ENCODE results near the gene TUBGCP6.
"Not testable (repeated sequence)": the region's sequence is repeated elsewhere in the genome, so short reads cannot be mapped to it uniquely, and the experiment has no call there.

Gene TUBGCP6

GRCh38 chr22:50177537-50178470 is 67.0 kb downstream of the TUBGCP6 start:
- DNase-seq = no peak

GRCh38 chr22:50176850-50177536 is 67.8 kb downstream of the TUBGCP6 start:
- no peak for DNase-seq

- DNase-seq = no peak
Observed at GRCh38 chr22:50175921-50176849, 68.6 kb downstream of the TUBGCP6 start.

DNA sequence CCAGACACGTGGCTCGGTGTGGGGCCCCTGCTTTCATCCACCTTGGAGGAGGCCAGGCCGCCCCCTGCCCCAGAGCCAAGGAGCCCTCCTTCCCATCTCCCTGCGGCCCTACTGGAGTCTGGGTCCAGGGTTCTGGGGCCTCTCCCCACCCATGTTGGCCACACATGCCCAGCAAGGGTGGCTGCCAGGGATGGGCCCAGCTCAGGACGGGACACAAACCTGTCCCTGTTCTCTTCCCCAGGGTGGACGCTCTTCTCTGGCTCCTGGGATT is 69.7 kb downstream of the TUBGCP6 start:
- no peak for DNase-seq

DNA sequence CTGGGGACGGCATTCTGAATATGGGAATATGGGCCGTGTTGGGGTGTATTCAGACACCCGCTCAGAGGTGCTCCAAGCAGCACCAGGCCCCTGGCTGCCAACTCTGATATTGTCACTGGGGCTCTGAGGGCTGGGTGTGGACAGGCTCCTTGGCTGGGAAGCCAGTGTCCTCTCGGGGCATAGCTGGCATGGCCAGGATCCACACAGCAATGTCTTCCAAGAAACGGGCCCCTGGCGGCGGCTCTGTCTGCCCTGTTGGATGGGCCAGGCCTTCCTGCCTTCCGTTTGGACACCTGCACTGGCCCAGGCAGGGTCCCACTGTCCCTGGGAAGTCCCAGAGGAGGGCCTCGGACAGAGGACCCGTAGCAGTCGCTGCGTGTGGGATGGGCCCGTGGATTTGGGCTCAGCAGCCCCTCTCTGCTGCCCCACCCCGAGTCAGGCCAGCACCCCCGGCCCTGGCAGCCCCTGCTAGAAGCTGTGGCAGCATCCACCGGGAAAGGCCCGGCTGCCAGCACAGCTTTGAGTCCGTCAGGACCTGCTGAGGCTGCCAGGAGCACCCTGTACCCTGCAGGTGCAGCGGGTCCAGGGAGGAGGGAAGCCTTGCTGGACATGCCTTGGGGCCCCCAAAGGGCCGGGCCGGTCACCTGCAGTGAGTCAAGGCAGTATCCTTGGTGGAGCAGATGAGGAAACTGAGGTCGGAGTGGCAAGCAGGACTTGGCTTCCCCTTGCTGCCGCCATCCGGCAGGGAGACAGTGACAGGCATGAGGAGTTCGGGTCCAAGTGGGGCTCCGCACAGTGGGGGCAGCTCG is 70.2 kb downstream of the TUBGCP6 start:
- no peak for DNase-seq

DNA sequence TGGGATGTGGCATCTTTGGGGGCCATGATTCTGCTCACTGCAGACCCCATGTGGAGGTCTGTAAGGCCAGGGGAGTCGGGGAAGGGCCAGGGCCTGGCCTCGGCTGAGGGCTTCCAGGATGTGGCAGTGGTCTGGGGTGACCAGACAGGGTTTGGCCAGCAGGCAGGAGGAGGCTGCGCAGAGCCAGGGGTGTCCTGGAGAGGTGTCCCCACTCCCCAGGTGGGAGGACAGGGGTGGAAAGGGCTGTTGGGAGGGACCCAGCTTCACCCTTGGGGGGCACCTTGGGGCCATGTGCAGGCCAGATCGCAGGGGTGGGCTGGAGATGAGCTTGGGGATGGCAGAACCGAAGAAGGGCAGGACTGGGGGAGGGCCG is 70.9 kb downstream of the TUBGCP6 start:
- no peak for DNase-seq

DNA sequence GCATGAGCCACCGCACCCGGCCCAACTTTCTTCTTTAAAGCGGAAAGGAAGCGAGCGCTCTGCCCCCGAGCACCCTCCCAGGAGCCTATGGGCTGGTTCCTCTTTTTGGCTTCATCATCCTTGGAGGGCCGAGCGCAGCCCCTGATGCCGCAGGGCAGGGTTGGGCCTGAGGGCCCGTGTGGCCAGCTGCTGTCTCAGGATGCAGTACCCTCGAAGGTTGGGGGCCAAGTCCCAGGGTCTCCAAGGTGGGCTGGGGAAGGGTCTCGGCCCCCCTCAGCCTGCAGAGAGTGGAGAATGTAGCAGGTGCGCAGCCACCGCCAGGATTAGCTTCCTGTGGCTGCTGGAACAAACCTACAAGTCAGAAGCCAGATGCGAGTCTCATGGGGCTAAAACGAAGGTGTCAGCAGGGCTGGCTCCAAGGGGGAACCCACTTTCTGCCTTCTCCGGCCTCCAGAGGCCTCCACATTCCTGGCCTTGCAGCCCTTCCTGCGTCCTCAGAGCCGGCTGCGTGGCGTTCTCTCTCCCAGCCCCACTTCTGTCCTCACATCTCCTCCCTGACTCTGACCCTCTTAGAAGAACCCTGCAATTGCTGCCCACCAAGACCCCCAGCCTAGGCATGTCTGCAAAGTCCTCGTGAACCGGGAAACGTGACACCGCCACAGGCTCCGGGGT is 71.4 kb downstream of the TUBGCP6 start:
- DNase-seq = no peak

DNA sequence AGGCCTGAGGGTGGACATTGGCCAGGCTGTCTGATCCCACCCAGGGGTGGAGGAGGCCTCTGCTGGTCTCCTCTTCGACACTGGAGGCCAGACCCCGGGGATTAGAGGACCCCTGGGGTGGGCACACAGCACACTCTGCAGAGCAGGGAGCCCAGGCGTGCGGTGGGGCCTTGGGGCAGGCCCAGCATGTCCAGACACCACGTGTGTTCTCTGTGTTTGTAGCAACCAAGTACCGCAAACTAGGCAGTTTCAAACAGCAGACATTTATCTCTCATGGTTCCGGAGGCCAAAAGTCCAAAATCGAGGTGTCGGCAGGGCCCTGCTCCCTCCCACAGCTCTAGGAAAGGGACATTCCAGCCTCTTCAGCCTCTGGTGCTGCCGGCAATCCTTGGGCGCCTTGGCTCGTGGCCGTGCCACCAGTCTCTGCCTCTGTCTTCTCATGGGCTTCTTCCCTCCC is 72.8 kb downstream of the TUBGCP6 start:
- no peak for DNase-seq

DNA sequence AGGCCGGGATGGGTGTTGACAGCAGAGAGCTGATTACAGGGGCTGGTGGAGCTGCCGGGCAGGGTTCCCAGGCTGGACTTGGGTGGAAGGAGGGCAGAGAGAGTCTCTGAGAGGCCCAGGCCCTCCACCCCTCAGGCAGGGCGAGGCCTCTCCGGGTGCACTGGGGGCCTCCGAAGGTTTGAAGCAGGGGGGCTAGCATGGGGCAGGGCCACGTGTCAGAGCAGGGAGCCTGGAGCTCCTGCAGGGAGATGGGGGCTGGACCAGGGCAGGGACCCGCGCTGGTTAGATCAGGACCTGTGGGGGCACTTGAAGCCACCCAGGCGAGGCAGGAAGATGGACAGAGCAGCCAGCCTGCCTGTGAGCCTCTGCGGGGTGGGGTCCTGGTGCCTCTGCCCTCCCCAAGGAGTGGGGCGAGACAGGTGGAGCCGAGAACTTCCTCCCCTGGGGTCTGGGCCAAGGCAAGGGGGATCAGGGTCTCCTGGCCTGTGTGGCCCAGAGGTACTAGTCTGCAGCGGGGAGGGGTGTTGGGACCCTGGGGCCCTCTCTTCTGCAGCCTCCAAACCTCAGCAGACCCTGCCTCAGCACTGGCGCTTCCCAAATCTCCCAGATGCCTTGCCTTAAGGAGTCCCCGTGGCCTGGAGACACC is 73.4 kb downstream of the TUBGCP6 start:
- no peak for DNase-seq

DNA sequence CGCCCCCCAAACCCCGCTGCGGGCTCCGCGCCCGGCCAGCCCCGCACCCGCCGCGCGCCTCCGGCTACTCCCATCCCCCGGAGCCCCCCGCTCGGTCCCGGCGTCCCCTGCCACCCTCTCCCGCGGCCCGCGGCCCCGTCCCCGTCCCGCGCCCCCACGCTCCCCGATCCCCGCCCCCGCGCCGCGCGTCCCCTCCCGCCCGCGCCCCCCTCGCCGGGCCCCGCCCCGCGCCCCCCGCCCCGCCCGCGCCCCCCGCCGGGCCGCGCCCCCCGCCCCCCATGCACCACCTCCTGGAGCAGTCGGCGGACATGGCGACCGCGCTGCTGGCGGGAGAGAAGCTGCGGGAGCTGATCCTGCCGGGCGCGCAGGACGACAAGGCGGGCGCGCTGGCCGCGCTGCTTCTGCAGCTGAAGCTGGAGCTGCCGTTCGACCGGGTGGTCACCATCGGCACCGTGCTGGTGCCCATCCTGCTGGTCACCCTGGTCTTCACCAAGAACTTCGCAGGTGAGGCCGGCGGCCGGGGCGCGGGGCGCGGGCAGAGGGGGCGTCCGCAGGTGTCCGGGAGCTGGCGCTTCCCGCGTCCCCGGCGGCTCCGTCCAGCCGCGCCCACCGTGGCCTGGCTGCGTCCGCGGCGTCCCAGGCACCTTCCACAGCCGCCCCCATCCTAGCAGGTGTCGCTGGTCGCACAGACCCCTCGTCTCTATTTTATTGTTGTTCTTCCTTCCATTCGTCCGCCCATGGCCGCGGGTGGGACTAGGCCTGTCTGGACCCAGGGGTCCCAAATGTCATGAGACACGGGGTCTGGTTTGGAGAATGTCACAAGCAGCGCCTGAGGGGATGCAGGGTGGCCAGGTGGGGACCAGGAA is 74.1 kb downstream of the TUBGCP6 start, which contains the start of gene PANX2:
Gene PANX2, plus strand, starts transcription at position 279 of the 866 bp plus-strand sequence. Its CDS starts 0 bp downstream, at position 279.
- DNase-seq = no peak

DNA sequence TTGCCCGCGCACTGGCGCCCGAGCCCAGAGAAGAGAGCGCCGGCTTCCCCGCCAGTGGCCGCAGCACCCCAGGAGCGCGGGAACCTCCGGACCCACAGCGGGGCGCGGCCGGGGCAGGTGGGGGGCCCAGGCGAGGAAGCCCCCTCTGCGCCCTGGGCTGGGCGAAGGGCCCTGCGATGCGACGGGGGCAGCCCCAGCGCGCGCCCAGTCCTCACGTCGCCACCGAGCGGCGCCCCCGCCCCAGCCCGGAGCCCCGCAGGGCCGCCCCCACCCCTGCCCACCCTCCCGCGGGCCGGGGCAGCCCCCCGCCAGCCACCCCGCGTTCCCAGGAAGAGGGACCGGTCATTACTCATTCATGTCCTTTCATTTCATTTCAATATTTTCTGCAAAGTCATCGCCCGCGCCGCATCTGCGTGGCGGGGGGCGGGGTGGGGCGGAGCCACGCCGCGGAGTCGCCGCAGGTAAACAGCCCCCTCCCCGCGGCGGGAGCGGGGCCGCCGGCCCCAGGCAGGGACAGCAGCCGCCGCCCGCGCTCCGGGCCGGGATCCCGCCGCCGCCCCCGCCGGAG is 75.0 kb downstream of the TUBGCP6 start:
- no peak for DNase-seq

DNA sequence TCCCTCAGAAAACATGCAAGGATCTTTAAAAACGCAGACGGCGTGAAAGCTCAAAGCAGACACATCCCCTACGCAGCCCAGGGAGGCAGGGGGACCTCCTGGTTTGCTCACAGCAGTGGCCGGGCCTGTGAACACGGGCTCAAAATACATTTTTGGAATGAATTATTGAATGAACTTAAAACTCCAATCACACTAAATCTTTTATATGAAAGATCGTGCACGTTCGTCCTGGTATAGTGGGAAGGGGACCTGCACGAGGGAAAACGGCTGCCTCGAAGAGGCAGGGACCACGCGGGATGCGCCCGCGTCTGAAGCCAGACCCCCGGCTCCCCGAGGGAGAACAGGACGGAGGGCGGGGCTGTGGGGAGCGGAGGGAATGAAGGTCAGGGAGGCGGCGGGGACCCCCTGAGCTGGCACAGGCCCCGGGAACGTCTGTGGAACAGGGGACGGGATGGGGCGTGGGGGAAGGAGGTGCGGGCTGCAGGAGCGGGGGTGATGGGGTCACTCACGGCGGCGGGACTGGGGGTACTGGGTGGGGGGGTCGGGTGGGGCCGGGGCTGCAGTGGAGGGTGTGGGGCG is 75.6 kb downstream of the TUBGCP6 start:
- no peak for DNase-seq

DNA sequence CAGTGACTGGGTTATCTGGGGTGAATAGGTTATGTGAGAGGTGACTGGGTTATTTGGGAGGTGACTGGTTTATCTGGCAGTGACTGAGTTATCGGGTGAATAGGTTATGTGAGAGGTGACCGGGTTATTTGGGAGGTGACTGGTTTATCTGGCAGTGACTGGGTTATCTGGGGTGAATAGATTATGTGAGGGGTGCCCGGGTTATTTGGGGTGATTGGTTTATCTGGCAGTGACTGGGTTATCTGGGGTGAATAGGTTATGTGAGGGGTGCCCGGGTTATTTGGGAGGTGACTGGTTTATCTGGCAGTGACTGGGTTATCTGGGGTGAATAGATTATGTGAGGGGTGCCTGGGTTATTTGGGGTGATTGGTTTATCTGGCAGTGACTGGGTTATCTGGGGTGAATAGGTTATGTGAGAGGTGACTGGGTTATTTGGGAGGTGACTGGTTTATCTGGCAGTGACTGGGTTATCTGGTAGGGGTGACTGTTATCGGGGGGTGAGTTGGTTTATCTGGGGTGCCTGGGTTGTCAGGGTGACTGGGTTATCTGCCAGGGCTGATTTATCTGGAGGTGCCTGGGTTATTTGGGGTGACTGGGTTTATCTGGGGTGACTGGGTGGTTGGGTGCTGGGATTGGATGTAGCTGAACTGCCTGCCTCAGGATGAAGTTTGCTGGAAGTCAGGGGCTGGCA is 76.2 kb downstream of the TUBGCP6 start:
- DNase-seq = not testable (repeated sequence)

DNA sequence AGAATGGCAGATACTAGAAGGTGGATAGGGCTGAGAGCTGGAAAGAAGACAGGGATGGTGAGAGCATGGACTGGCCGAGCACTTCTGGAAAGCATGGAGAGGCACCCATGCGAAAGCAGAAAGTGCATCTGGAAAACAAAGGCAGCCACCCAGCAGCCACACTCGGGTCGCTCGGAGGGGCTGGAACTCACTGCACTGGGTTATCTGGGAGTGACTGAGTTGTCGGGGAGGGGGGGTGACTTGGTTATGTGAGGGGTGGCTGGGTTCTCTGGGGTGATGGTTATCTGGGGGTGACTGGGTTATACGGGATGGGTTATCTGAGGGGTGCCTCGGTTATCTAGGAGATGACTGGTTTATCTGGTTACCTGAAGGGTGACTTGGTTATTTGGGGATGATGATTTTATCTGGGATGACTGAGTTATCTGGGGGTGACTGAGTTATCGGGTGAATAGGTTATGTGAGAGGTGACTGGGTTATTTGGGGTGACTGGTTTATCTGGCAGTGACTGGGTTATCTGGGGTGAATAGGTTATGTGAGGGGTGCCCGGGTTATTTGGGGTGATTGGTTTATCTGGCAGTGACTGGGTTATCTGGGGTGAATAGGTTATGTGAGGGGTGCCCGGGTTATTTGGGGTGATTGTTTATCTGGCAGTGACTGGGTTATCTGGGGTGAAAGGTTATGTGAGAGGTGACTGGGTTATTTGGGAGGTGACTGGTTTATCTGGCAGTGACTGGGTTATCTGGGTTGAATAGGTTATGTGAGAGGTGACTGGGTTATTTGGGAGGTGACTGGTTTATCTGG is 76.9 kb downstream of the TUBGCP6 start:
- no peak for DNase-seq

Data from effector CD4-positive, alpha-beta T cell (primary cell).